GM12878 (cell line): ENCODE results near the gene ACSF2. TPM values are rescaled to one million over a fixed set of nuclear protein-coding genes. Genes with fewer than 3 reads are reported as not detected.

Experiments used
- ATAC-seq: fragments of 200-7000 bp; cut with Tn5 transposase; 3 replicates; pipeline ENCODE4 v1.9.1; 2020; ENCODE audit warnings: mild to moderate bottlenecking, moderate library complexity
- BruUV-seq: library from RNA; stranded (reverse); fragments of 400-500 nt; replicated peaks from 2 replicates; lab custom pipeline; 2021; lab: Mats Ljungman, UMichigan
- CTCF ChIA-PET: fragments of 300-600 bp; sonication (Branson Sonifier 250); formaldehyde crosslinking; extraction: SDS; loops from one replicate; lab custom pipeline; 2021; ENCODE audit warnings: inconsistent platforms; lab: Yijun Ruan, JAX
- POLR2A ChIA-PET: fragments of 350-600 bp; formaldehyde crosslinking; extraction: SDS; loops from one replicate; lab custom pipeline; 2021; ENCODE audit warnings: inconsistent platforms; lab: Charles Lee
- RAD21 ChIA-PET: fragments of 300-600 bp; sonication (Branson Sonifier 250); formaldehyde crosslinking; loops from one replicate; lab custom pipeline; 2023; ENCODE audit warnings: antibody characterized with exemption; ENCODE audit not compliant: unreplicated experiment; lab: Charles Lee
- SMC1A ChIA-PET: fragments of 300-600 bp; sonication (Branson Sonifier 250); formaldehyde crosslinking; loops from one replicate; lab custom pipeline; 2023; ENCODE audit not compliant: unreplicated experiment, uncharacterized antibody; lab: Charles Lee
- DNase-seq: peaks from one replicate; pipeline ENCODE4 v3.0.0-alpha.2; 2011; ENCODE audit warnings: low read depth, low spot score
- FAIRE-seq: peaks from 3 replicates; lab custom pipeline; 2011; peaks lifted over from hg19 to GRCh38; lab: Jason Lieb, UNC
- H2AFZ ChIP-seq: 2 replicates; pipeline ENCODE4 v1.6.0; 2011; ENCODE audit warnings: low read depth, low read length, control low read depth; ENCODE audit not compliant: control insufficient read depth
- H3K27ac ChIP-seq: 2 replicates; pipeline ENCODE4 v1.5.1; 2011; ENCODE audit warnings: control low read depth; ENCODE audit not compliant: control insufficient read depth, insufficient read depth
- H3K27me3 ChIP-seq, 2 experiments: replicated peaks in 1 of 2; 2 replicates each; pipeline versions ENCODE4 v1.6.0 to v1.6.1; 2011; ENCODE audit warnings: low read length in 1 of 2; ENCODE audit not compliant: control insufficient read depth in 2 of 2, insufficient read depth in 2 of 2
- H3K36me3 ChIP-seq, 2 experiments: 2 replicates each; pipeline ENCODE4 v1.5.1; 2011; ENCODE audit warnings: low read length in 1 of 2; ENCODE audit not compliant: control insufficient read depth in 2 of 2, insufficient read depth in 2 of 2
- H3K4me1 ChIP-seq: 2 replicates; pipeline ENCODE4 v1.6.1; 2011; ENCODE audit warnings: mild to moderate bottlenecking, low read length, moderate library complexity, mixed read lengths; ENCODE audit not compliant: control insufficient read depth, insufficient read depth
- H3K4me2 ChIP-seq: 2 replicates; pipeline ENCODE4 v1.6.0; 2011; ENCODE audit warnings: control low read depth; ENCODE audit not compliant: control insufficient read depth, insufficient read depth
- H3K4me3 ChIP-seq: fragments of 200-600 bp; sonication (generic); 2 replicates; pipeline ENCODE4 v1.5.1; 2016
- H3K79me2 ChIP-seq: 2 replicates; pipeline ENCODE4 v1.6.0; 2011; ENCODE audit warnings: low read length; ENCODE audit not compliant: control insufficient read depth, insufficient read depth
- H3K9ac ChIP-seq: 2 replicates; pipeline ENCODE4 v1.8.0; 2011; ENCODE audit warnings: low read length, control low read depth, mixed read lengths; ENCODE audit not compliant: control insufficient read depth, insufficient read depth
- H3K9me3 ChIP-seq: replicated peaks from 3 replicates; pipeline ENCODE4 v1.5.1; 2011; ENCODE audit warnings: mild to moderate bottlenecking, low read length; ENCODE audit not compliant: control insufficient read depth, insufficient read depth
- H4K20me1 ChIP-seq: 2 replicates; pipeline ENCODE4 v1.6.0; 2011; ENCODE audit not compliant: control insufficient read depth, insufficient read depth
- BCL11A ChIP-seq: IDR thresholded peaks from 2 replicates; pipeline ENCODE4 v1.6.1; 2011; ENCODE audit warnings: low read depth, low read length
- BMI1 ChIP-seq: fragments of 450-650 bp; IDR thresholded peaks from 2 replicates; pipeline ENCODE4 v1.6.1; 2016; ENCODE audit warnings: mild to moderate bottlenecking, moderate library complexity, borderline replicate concordance
- CEBPZ ChIP-seq: fragments of 150-350 bp; IDR thresholded peaks from 2 replicates; pipeline ENCODE4 v1.6.1; 2016; ENCODE audit warnings: low read depth, low read length
- EGR1 ChIP-seq, 2 experiments: IDR thresholded peaks; 1 replicate in 1 of 2; 2 replicates in 1 of 2; pipeline ENCODE4 v1.6.1; 2011 to 2012; ENCODE audit warnings: low read depth in 2 of 2, low read length in 2 of 2, borderline replicate concordance in 1 of 2, mild to moderate bottlenecking in 1 of 2, moderate library complexity in 1 of 2
- ETV6 ChIP-seq, 2 experiments: fragments of 450-650 bp in 1 of 2; IDR thresholded peaks in 1 of 2; conservative IDR thresholded peaks in 1 of 2; 2 replicates each; pipeline ENCODE4 v1.6.1; 2014; ENCODE audit warnings: antibody characterized with exemption in 1 of 2, borderline replicate concordance in 1 of 2, low read depth in 1 of 2, mild to moderate bottlenecking in 1 of 2, moderate library complexity in 1 of 2
- RELA ChIP-seq: fragments of 450-650 bp; IDR thresholded peaks from 2 replicates; pipeline ENCODE4 v1.8.0; 2014; ENCODE audit warnings: borderline replicate concordance; ENCODE audit not compliant: partially characterized antibody
- SMAD1 ChIP-seq: fragments of 450-650 bp; IDR thresholded peaks from 2 replicates; pipeline ENCODE4 v1.6.1; 2018; ENCODE audit warnings: mild to moderate bottlenecking, low read depth; ENCODE audit not compliant: partially characterized antibody
- TAF1 ChIP-seq: IDR thresholded peaks from 2 replicates; pipeline ENCODE4 v1.6.1; 2011; ENCODE audit warnings: mild to moderate bottlenecking, low read depth, low read length, borderline replicate concordance
- ZNF274 ChIP-seq: IDR thresholded peaks from one replicate; pipeline ENCODE4 v1.8.0; 2011; ENCODE audit not compliant: insufficient read length, insufficient read depth
- ZNF384 ChIP-seq: IDR thresholded peaks from 2 replicates; pipeline ENCODE4 v1.6.1; 2012; ENCODE audit warnings: low read depth, mild to moderate bottlenecking, low read length, improper control_type of control experiment, borderline replicate concordance
- ZZZ3 ChIP-seq: IDR thresholded peaks from 2 replicates; pipeline ENCODE4 v1.6.1; 2011; ENCODE audit warnings: low read depth; ENCODE audit not compliant: control insufficient read depth, insufficient read length
- WGBS: methylation state at CpG from one replicate; pipeline ENCODE4 v1.1.6; 2016; ENCODE audit warnings: low lambda C conversion rate; ENCODE audit not compliant: insufficient replicate concordance, insufficient coverage; ENCODE audit errors: missing lambda C conversion rate; 5-methylcytosine and 5-hydroxymethylcytosine counted together
- in situ Hi-C: fragments of 300-500 bp; cut with MboI; formaldehyde crosslinking; loops from 9 replicates; pipeline ENCODE4 v1.14.3; 2018; ENCODE audit warnings: mixed read lengths
- intact Hi-C: fragments of 100-400 bp; cut with micrococcal nuclease; formaldehyde crosslinking; loops from one replicate; pipeline ENCODE4 v1.14.2; 2022; ENCODE audit not compliant: unreplicated experiment
- polyA plus RNA-seq, 11 experiments: library from polyadenylated mRNA; depleted of rRNA in 4 of 11; unstranded in 6 of 11; stranded (reverse) in 5 of 11; fragments of >200 nt; fragmentation: Nextera tagmentation in 4 of 11; fragmentation: Illumina TruSeq in 1 of 11; extraction: Ambion mirVana in 4 of 11; extraction: Trizol in 1 of 11; gene quantifications; 1 replicate in 1 of 11; 2 replicates in 10 of 11; pipeline versions ENCODE4 v1.2.1 to v1.2.3, GENCODE V29; 2011 to 2016; ENCODE audit warnings: inconsistent platforms in 2 of 11, missing spikeins in 2 of 11, low read depth in 1 of 11
- total RNA-seq, 4 experiments: library from RNA; depleted of rRNA in 3 of 4; stranded (reverse); fragments of >200 nt in 3 of 4; fragmentation: Illumina TruSeq in 1 of 4; extraction: Trizol in 1 of 4; gene quantifications; 2 replicates each; pipeline versions ENCODE4 v1.2.1 to v1.2.3, GENCODE V29; 2013 to 2021
- TF ChIP-seq, protein P1 (sequence below): fragments of 450-650 bp; IDR thresholded peaks from 2 replicates; pipeline ENCODE4 v1.6.1; 2018; ENCODE audit warnings: mild to moderate bottlenecking, low read depth, moderate library complexity; ENCODE audit not compliant: partially characterized antibody
- TF ChIP-seq, protein P2 (sequence below): IDR thresholded peaks from 2 replicates; pipeline ENCODE4 v1.6.1; 2012; ENCODE audit warnings: mild to moderate bottlenecking, low read depth, low read length

The ACSF2 gene
- total and polyA plus RNA-seq, 10 of the 15 experiments (the other 5 are each of a cell fraction or from before 2014, with no cell fraction given), result 7.1 to 32.8 (median 16.8) TPM

DNA sequence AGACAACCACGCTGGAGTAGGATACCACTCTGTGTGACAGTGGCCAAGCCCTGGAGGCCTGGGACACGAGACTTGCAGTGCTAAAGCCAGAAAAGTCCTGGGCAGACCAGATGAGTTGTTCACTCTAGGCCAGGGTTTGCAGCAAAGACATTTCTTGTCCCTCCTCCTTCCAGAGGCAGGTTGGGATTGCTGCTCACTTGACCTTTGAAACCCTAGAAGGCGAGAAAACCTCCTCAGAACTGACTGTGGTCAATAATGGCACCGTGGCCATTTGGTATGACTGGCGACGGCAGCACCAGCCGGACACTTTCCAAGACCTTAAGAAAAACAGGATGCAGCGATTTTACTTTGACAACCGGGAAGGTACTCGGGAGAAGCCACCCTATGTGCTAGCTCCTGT lies 96.7 kb downstream of the ACSF2 start:
- H2AFZ ChIP-seq, result no peak overlapping the region
- H3K4me1 ChIP-seq, result no peaks in the 10 kb centered on the region
- ChIA-PET SMC1A (no interaction called here), POLR2A (no interaction called here), CTCF (no interaction called here), RAD21 (no interaction called here)
- DNase-seq (no peak), FAIRE-seq (no peak), ATAC-seq (no peak)
- no peak overlapping the region for H3K27ac ChIP-seq
- intact Hi-C loops, result no loop called here
- peaks cover 0 to 1% of the 10 kb centered on the region in 2 experiments; a peak in 1 of 4 replicates for H3K27me3 ChIP-seq
- 52% methylated on average over 10 of the region's 10 CpGs for WGBS
- in situ Hi-C loops, result no loop called here
- no peak overlapping the region for H3K9ac ChIP-seq
- no peaks in the 10 kb centered on the region for H3K36me3 ChIP-seq
- no peaks in the 10 kb centered on the region for H3K9me3 ChIP-seq
- no peaks in the 10 kb centered on the region for H4K20me1 ChIP-seq
- H3K4me2 ChIP-seq, result no peak overlapping the region
- BruUV-seq, result no TSS peak
- no peak overlapping the region for H3K4me3 ChIP-seq
- H3K79me2 ChIP-seq, result no peaks in the 10 kb centered on the region
- TF ChIP-seq CEBPZ (no peak), ZNF274 (no peak), SMAD1 (no peak), BCL11A (no peak), ETV6 (conservative IDR thresholded peaks at IDR 0.05 in 1 of 2, IDR thresholded peaks at IDR 0.05 in 1 of 2; ENCODE audit: borderline replicate concordance in 1 of 2, low read depth in 1 of 2) (no peak), ZNF384 (no peak), EGR1 (IDR thresholded peaks at IDR 0.05; ENCODE audit: borderline replicate concordance in 1 of 2, low read depth in 2 of 2, low read length in 2 of 2) (no peak), ZZZ3 (no peak), TAF1 (no peak), BMI1 (no peak), RELA (no peak)
- TF ChIP-seq, protein P1, sequence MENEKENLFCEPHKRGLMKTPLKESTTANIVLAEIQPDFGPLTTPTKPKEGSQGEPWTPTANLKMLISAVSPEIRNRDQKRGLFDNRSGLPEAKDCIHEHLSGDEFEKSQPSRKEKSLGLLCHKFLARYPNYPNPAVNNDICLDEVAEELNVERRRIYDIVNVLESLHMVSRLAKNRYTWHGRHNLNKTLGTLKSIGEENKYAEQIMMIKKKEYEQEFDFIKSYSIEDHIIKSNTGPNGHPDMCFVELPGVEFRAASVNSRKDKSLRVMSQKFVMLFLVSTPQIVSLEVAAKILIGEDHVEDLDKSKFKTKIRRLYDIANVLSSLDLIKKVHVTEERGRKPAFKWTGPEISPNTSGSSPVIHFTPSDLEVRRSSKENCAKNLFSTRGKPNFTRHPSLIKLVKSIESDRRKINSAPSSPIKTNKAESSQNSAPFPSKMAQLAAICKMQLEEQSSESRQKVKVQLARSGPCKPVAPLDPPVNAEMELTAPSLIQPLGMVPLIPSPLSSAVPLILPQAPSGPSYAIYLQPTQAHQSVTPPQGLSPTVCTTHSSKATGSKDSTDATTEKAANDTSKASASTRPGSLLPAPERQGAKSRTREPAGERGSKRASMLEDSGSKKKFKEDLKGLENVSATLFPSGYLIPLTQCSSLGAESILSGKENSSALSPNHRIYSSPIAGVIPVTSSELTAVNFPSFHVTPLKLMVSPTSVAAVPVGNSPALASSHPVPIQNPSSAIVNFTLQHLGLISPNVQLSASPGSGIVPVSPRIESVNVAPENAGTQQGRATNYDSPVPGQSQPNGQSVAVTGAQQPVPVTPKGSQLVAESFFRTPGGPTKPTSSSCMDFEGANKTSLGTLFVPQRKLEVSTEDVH, result no peak
- TF ChIP-seq, protein P2, sequence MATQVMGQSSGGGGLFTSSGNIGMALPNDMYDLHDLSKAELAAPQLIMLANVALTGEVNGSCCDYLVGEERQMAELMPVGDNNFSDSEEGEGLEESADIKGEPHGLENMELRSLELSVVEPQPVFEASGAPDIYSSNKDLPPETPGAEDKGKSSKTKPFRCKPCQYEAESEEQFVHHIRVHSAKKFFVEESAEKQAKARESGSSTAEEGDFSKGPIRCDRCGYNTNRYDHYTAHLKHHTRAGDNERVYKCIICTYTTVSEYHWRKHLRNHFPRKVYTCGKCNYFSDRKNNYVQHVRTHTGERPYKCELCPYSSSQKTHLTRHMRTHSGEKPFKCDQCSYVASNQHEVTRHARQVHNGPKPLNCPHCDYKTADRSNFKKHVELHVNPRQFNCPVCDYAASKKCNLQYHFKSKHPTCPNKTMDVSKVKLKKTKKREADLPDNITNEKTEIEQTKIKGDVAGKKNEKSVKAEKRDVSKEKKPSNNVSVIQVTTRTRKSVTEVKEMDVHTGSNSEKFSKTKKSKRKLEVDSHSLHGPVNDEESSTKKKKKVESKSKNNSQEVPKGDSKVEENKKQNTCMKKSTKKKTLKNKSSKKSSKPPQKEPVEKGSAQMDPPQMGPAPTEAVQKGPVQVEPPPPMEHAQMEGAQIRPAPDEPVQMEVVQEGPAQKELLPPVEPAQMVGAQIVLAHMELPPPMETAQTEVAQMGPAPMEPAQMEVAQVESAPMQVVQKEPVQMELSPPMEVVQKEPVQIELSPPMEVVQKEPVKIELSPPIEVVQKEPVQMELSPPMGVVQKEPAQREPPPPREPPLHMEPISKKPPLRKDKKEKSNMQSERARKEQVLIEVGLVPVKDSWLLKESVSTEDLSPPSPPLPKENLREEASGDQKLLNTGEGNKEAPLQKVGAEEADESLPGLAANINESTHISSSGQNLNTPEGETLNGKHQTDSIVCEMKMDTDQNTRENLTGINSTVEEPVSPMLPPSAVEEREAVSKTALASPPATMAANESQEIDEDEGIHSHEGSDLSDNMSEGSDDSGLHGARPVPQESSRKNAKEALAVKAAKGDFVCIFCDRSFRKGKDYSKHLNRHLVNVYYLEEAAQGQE, result no peak
